Upper lobe of right lung (tissue), 1 donor: ENCODE measurements around the gene REEP5. TPM values are rescaled to one million over a fixed set of nuclear protein-coding genes. Genes with fewer than 3 reads are reported as not detected.

Experiments
- ATAC-seq: fragments of 200-7000 bp; cut with Tn5 transposase; one replicate; pipeline ENCODE4 v1.9.1; 2020; ENCODE audit warnings: mild to moderate bottlenecking, moderate library complexity
- DNase-seq: peaks from one replicate; pipeline ENCODE4 v3.0.0-alpha.2; 2020
- H3K27ac ChIP-seq: fragments of 200-600 bp; one replicate; pipeline ENCODE4 v1.8.0; 2022
- H3K27me3 ChIP-seq: fragments of 200-600 bp; one replicate; pipeline ENCODE4 v1.8.0; 2022; ENCODE audit warnings: mild to moderate bottlenecking
- H3K36me3 ChIP-seq: fragments of 200-600 bp; one replicate; pipeline ENCODE4 v1.8.0; 2022
- H3K4me1 ChIP-seq: fragments of 200-600 bp; one replicate; pipeline ENCODE4 v1.8.0; 2022
- H3K4me3 ChIP-seq: fragments of 200-600 bp; one replicate; pipeline ENCODE4 v1.8.0; 2022; ENCODE audit warnings: mild to moderate bottlenecking
- H3K9me3 ChIP-seq: fragments of 200-600 bp; one replicate; pipeline ENCODE4 v1.8.0; 2022
- intact Hi-C: fragments of 100-400 bp; cut with DNase I; formaldehyde crosslinking; loops from one replicate; pipeline ENCODE4 v1.11.0; 2022
- total RNA-seq: library from RNA; stranded (reverse); fragmentation: NEBNext Ultra II Directional; extraction: Animal tissue kit (Norgen Biotek cat#: 25700); gene quantifications from one replicate; pipeline ENCODE4 v1.2.1, GENCODE V29; 2021
- TF ChIP-seq, protein P1 (sequence below): fragments of 200-600 bp; IDR thresholded peaks from one replicate; pipeline ENCODE4 v1.8.0; 2022; ENCODE audit warnings: antibody characterized with exemption
- donor health status: DM: no; HTN: yes; CAD: no; lungs with severe emphysema.

REEP5 gene
- total RNA-seq, 1 donor from 2014 or later = 108 TPM

DNA sequence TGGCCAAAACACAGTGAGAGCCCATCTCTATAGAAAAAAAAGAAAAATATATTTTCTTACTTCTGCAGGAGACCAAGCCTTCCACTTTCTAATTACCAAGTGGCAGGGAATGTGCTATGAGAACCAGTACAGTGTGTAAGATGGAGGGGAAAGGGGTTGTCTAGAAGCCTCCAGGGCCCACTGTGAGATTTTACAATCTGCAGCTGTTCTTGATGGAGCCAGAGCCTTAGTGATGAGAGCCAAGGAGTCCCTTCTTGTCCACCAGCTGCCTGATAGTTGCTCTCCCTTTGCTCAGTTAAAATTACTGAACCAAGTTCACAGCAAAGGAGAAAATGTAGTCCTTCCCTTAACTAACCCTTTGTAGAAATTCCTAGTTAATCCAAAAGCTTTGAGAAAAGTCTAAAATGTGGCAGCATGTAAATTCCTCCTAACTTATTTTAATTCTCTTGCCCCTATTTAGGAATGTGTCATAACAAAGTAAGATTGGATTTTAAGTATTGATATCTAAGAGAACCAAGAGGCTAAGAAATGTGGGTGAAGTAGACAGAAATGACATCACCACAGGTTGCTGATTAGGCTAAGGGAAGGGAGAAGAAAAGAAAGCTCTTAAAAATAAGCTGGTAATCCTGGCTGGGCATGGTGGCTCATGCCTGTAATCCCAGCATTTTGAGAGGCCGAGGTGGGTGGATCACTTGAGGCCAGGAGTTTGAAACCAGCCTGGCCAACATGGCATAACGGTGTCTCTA, 41.6 kb downstream of the REEP5 start:
- ATAC-seq (no peak), DNase-seq (no peak)
- Histone ChIP-seq H3K4me3 (no peak overlapping the region), H3K4me1 (peaks cover 9% of the 10 kb centered on the region), H3K27ac (no peak overlapping the region), H3K27me3 (no peaks in the 10 kb centered on the region), H3K36me3 (peaks cover 90% of the 10 kb centered on the region), H3K9me3 (no peaks in the 10 kb centered on the region)
- intact Hi-C loops = no loop called here
- TF ChIP-seq, protein P1, sequence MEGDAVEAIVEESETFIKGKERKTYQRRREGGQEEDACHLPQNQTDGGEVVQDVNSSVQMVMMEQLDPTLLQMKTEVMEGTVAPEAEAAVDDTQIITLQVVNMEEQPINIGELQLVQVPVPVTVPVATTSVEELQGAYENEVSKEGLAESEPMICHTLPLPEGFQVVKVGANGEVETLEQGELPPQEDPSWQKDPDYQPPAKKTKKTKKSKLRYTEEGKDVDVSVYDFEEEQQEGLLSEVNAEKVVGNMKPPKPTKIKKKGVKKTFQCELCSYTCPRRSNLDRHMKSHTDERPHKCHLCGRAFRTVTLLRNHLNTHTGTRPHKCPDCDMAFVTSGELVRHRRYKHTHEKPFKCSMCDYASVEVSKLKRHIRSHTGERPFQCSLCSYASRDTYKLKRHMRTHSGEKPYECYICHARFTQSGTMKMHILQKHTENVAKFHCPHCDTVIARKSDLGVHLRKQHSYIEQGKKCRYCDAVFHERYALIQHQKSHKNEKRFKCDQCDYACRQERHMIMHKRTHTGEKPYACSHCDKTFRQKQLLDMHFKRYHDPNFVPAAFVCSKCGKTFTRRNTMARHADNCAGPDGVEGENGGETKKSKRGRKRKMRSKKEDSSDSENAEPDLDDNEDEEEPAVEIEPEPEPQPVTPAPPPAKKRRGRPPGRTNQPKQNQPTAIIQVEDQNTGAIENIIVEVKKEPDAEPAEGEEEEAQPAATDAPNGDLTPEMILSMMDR = no peak

DNA sequence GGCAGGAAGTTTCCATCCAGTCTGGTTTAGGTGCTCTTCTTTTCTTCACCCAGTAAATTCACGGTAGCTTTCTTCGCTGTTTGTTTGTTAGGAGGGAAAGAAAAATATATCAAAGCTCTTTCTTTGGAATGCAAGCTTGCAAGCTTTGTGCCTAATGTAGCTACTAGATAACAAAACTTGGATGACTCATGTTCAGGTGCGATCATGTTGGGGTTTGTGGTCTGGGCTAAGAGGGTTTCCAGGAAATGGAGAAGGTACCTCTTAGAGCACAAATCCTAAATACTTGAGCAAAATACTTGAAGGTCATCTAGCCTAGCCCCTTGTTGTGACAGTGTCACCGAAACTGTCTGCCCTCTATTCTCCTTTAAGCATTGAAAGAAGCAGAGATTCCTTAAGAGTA, 43.3 kb downstream of the REEP5 start:
- Histone ChIP-seq H3K9me3 (no peaks in the 10 kb centered on the region), H3K27ac (peak overlapping the region; percentile 11), H3K36me3 (peaks cover 76% of the 10 kb centered on the region), H3K4me3 (no peak overlapping the region), H3K27me3 (no peaks in the 10 kb centered on the region), H3K4me1 (peaks cover 9% of the 10 kb centered on the region)
- intact Hi-C loops = no loop called here
- ATAC-seq (no peak), DNase-seq (no peak)
- TF ChIP-seq, protein P1 = no peak

DNA sequence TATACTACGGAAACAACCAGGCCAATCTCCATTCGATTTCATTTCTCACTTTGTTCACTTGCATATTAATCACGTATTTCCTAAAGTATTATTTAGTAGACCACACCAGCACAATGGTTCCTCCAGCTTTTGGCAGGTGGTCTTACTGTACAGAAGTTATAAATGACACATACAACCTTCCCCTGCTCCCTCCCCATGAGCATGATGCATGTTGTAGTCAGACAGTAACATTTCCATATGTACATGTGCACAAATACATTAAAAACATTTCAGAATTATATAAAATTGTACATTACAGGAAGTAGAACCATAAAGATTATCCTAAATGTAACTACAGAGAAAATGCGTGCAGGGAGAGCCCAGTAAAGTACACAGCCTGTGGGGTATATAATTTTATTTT, 43.9 kb downstream of the REEP5 start:
- Histone ChIP-seq H3K27me3 (no peaks in the 10 kb centered on the region), H3K27ac (no peak overlapping the region), H3K9me3 (no peaks in the 10 kb centered on the region), H3K4me1 (peaks cover 9% of the 10 kb centered on the region), H3K36me3 (peaks cover 70% of the 10 kb centered on the region), H3K4me3 (no peak overlapping the region)
- TF ChIP-seq, protein P1 = no peak
- ATAC-seq (no peak), DNase-seq (no peak)
- intact Hi-C loops = no loop called here

DNA sequence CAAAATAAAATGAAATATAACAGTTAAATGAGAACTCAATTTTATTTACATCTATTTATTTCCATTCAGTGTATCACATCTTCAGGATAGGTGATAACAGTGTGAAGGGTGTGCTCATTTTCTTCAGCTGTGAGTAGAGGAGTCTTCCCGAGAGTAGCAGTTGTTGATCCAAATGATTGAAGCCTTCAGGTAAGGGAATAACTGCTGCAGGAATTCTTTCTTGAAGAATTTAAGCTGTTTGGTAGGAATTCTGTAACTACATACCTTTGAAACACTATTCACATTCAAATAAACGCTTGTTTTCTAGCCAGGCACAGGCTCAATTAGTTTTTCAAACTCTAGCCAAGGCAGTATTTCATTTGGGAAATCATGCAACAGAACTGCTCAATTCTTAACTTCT, 45.7 kb downstream of the REEP5 start:
- peaks cover 57% of the 10 kb centered on the region for H3K36me3 ChIP-seq
- intact Hi-C loops = no loop called here
- no peak for ATAC-seq
- no peak overlapping the region for H3K4me3 ChIP-seq
- DNase-seq = no peak
- H3K9me3 ChIP-seq = no peaks in the 10 kb centered on the region
- TF ChIP-seq, protein P1 = no peak
- H3K27me3 ChIP-seq = no peaks in the 10 kb centered on the region
- H3K27ac ChIP-seq = no peak overlapping the region
- peaks cover 9% of the 10 kb centered on the region for H3K4me1 ChIP-seq

DNA sequence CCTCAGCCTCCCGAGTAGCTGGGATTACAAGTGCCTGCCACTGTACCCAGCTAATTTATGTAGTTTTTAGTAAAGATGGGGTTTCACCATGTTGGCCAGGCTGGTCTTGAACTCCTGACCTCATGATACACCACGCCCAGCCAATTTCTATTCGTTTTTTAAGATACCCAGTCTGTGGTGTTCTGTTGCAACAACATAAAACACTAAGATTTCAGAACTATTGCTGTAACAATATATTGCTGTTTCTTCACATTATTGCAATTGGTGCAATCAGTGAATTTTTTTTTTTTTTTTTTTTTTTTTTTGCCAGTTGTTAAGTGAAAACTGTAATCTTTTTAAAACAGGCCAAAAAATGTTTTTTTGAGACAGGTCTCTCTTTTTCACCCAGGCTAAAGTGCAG, 51.1 kb downstream of the REEP5 start:
- no peak for ATAC-seq
- no peaks in the 10 kb centered on the region for H3K27me3 ChIP-seq
- TF ChIP-seq, protein P1 = no peak
- H3K9me3 ChIP-seq = no peaks in the 10 kb centered on the region
- intact Hi-C loops = no loop called here
- H3K36me3 ChIP-seq = peaks cover 60% of the 10 kb centered on the region
- DNase-seq = no peak
- H3K27ac ChIP-seq = no peak overlapping the region
- no peak overlapping the region for H3K4me3 ChIP-seq
- H3K4me1 ChIP-seq = no peaks in the 10 kb centered on the region

DNA sequence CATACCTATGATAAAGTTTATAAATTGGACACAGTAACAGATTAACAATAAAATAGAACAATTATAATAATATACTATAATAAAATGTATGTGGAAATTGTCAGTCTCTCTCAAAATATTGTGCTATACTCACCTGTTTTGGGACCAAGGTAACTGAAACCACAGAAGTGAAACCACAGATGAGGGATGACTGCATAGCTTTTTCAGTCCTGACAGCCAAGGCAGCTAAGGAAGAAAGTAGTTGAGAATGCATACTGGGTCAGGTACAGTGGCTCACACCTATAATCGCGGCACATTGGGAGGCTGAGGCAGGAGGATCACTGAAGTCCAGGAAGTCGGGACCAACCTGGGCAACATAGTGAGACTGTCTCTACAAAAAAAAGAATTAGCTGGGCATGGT, 52.1 kb downstream of the REEP5 start:
- DNase-seq (no peak), ATAC-seq (no peak)
- Histone ChIP-seq H3K9me3 (no peaks in the 10 kb centered on the region), H3K27ac (no peak overlapping the region), H3K27me3 (no peaks in the 10 kb centered on the region), H3K4me3 (no peak overlapping the region), H3K36me3 (peaks cover 61% of the 10 kb centered on the region), H3K4me1 (no peaks in the 10 kb centered on the region)
- TF ChIP-seq, protein P1 = no peak
- intact Hi-C loops = no loop called here
